ENCODE data around the gene SF3B4.
A peak's percentile ranks its signal among the peaks of the same experiment; 100 is the strongest.
"Not testable (repeated sequence)": the region's sequence is repeated elsewhere in the genome, so short reads cannot be mapped to it uniquely, and the experiment has no call there.

Gene SF3B4

DNA sequence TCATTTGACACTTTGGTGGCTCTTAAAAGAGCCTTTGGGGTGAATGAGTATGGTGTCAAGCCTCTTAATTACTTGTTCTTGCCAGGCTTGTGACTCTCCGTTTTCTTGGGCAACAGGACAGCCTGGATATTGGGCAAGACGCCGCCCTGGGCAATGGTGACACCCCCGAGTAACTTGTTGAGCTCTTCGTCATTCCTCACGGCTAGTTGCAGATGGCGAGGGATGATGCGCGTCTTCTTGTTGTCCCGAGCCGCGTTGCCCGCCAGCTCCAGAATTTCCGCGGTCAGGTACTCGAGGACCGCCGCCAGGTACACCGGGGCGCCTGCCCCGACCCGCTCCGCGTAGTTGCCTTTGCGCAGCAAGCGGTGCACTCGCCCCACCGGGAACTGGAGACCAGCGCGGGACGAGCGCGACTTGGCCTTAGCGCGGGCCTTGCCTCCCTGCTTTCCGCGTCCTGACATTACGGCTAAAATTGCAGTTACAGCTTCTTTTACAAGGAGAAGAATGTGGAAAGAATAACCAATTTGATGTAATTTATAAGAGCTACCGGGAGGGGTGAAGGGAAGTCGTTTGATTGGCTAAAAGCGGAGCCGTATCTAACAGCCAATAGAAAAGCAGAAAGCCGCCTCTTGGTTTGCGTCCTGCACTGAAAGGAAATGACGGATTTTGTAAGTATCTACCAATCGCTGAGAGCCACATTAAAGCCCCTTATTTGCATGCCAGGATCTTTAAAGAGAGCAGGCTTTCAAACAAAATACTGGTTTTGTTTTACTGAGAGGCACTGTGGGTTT is 40.0 kb downstream of the SF3B4 start:
- TF ChIP-seq, protein P1, sequence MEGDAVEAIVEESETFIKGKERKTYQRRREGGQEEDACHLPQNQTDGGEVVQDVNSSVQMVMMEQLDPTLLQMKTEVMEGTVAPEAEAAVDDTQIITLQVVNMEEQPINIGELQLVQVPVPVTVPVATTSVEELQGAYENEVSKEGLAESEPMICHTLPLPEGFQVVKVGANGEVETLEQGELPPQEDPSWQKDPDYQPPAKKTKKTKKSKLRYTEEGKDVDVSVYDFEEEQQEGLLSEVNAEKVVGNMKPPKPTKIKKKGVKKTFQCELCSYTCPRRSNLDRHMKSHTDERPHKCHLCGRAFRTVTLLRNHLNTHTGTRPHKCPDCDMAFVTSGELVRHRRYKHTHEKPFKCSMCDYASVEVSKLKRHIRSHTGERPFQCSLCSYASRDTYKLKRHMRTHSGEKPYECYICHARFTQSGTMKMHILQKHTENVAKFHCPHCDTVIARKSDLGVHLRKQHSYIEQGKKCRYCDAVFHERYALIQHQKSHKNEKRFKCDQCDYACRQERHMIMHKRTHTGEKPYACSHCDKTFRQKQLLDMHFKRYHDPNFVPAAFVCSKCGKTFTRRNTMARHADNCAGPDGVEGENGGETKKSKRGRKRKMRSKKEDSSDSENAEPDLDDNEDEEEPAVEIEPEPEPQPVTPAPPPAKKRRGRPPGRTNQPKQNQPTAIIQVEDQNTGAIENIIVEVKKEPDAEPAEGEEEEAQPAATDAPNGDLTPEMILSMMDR (conservative IDR thresholded peaks at IDR 0.05; ENCODE audit: low read depth, low read length): no peak
- Histone ChIP-seq H3K4me2 (peak overlapping the region; percentile 86), H2AFZ (ENCODE audit: low read depth) (no peak overlapping the region)

DNA sequence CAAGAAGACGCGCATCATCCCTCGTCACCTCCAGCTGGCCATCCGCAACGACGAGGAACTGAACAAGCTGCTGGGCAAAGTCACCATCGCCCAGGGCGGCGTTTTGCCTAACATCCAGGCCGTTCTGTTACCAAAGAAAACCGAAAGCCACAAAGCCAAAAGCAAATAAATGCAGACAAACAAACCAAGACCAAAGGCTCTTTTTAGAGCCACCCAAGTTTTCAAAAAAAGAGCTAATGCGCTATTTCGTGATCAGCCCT is 40.5 kb downstream of the SF3B4 start:
- not testable (repeated sequence) for H3K27me3 ChIP-seq (ENCODE audit: insufficient read depth, low read depth); H2AFZ ChIP-seq (ENCODE audit: low read depth); H4K20me1 ChIP-seq (ENCODE audit: insufficient read depth); H3K36me3 ChIP-seq (ENCODE audit: insufficient read depth)
- Histone ChIP-seq H3K79me2 (ENCODE audit: insufficient read depth, low read depth) (peaks cover 49% of the 10 kb centered on the region), H3K4me2 (peak overlapping the region; percentile 86), H3K9ac (peak overlapping the region; percentile 92), H3K27ac (peak overlapping the region; percentile 92), H3K4me1 (ENCODE audit: low read depth, poor library complexity, severe bottlenecking) (peaks cover 38% of the 10 kb centered on the region), H3K4me3 (IDR thresholded peaks at IDR 0.05; ENCODE audit: insufficient read depth, low read depth, low read length) (peak overlapping the region; percentile 97)

More for the DNA sequence above, 40.0 kb downstream of the SF3B4 start:
- Histone ChIP-seq H3K9ac (peak overlapping the region; percentile 92), H3K4me1 (ENCODE audit: low read depth, poor library complexity, severe bottlenecking) (peaks cover 33% of the 10 kb centered on the region), H3K79me2 (ENCODE audit: insufficient read depth, low read depth) (peaks cover 44% of the 10 kb centered on the region), H4K20me1 (ENCODE audit: insufficient read depth) (no peaks in the 10 kb centered on the region), H3K27ac (peak overlapping the region; percentile 92), H3K4me3 (IDR thresholded peaks at IDR 0.05; ENCODE audit: insufficient read depth, low read depth, low read length) (peak overlapping the region; percentile 100), H3K27me3 (ENCODE audit: insufficient read depth, low read depth) (no peaks in the 10 kb centered on the region), H3K36me3 (ENCODE audit: insufficient read depth) (no peaks in the 10 kb centered on the region)

DNA sequence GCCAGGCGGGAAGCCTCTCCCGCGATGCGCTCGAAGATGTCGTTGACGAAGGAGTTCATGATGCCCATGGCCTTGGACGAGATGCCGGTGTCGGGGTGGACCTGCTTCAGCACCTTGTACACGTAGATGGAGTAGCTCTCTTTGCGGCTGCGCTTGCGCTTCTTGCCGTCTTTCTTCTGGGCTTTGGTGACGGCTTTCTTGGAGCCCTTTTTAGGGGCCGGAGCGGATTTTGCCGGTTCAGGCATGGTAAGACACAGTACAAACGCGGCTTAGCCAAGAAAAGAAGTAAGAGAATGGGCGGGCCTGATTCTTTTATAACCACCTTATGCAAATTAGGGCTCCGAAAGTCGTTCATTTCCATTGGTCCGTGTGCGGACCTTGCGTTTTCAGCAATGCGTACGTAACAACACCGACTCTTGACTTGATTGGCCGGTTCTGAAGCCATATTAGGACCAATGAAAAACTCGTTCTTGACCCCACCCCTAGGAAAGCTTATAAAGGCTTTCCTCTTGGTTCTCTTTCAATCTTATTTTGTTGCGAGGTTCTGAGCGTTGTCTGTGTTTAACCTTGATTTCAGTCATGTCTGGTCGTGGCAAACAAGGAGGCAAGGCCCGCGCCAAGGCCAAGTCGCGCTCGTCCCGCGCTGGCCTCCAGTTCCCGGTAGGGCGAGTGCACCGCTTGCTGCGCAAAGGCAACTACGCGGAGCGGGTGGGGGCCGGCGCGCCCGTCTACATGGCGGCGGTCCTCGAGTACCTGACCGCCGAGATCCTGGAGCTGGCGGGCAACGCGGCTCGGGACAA is 41.0 kb downstream of the SF3B4 start:
- H3K79me2 ChIP-seq (ENCODE audit: insufficient read depth, low read depth): peaks cover 49% of the 10 kb centered on the region
- H3K4me2 ChIP-seq: peak overlapping the region; percentile 86
- TF ChIP-seq, protein P1 (conservative IDR thresholded peaks at IDR 0.05; ENCODE audit: low read depth, low read length): no peak; the same call in none of the 2 replicates
- H3K9ac ChIP-seq: peak overlapping the region; percentile 92
- H4K20me1 ChIP-seq (ENCODE audit: insufficient read depth): no peaks in the 10 kb centered on the region
- peak overlapping the region; percentile 92 for H3K27ac ChIP-seq
- H3K4me3 ChIP-seq (IDR thresholded peaks at IDR 0.05; ENCODE audit: insufficient read depth, low read depth, low read length): peak overlapping the region; percentile 97
- H3K36me3 ChIP-seq (ENCODE audit: insufficient read depth): no peaks in the 10 kb centered on the region
- H2AFZ ChIP-seq (ENCODE audit: low read depth): no peak overlapping the region
- peaks cover 43% of the 10 kb centered on the region for H3K4me1 ChIP-seq (ENCODE audit: low read depth, poor library complexity, severe bottlenecking)
- H3K27me3 ChIP-seq (ENCODE audit: insufficient read depth, low read depth): no peaks in the 10 kb centered on the region

DNA sequence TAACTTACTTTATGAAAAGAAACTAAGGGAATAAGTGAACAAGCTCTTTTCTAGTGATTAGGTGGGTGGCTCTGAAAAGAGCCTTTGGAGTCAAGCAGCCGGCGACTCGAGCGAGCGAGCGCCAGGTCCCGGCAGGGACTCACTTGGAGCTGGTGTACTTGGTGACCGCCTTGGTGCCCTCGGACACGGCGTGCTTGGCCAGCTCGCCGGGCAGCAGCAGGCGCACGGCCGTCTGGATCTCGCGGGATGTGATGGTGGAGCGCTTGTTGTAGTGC is 41.5 kb downstream of the SF3B4 start:
- peaks cover 54% of the 10 kb centered on the region for H3K79me2 ChIP-seq (ENCODE audit: insufficient read depth, low read depth)
- H3K27me3 ChIP-seq (ENCODE audit: insufficient read depth, low read depth); H4K20me1 ChIP-seq (ENCODE audit: insufficient read depth); H3K36me3 ChIP-seq (ENCODE audit: insufficient read depth); H2AFZ ChIP-seq (ENCODE audit: low read depth): not testable (repeated sequence)
- peak overlapping the region; percentile 72 for H3K4me2 ChIP-seq
- H3K4me1 ChIP-seq (ENCODE audit: low read depth, poor library complexity, severe bottlenecking): peaks cover 48% of the 10 kb centered on the region
- peak overlapping the region; percentile 95 for H3K4me3 ChIP-seq (IDR thresholded peaks at IDR 0.05; ENCODE audit: insufficient read depth, low read depth, low read length)
- H3K27ac ChIP-seq: peak overlapping the region; percentile 92
- H3K9ac ChIP-seq: peak overlapping the region; percentile 92

DNA sequence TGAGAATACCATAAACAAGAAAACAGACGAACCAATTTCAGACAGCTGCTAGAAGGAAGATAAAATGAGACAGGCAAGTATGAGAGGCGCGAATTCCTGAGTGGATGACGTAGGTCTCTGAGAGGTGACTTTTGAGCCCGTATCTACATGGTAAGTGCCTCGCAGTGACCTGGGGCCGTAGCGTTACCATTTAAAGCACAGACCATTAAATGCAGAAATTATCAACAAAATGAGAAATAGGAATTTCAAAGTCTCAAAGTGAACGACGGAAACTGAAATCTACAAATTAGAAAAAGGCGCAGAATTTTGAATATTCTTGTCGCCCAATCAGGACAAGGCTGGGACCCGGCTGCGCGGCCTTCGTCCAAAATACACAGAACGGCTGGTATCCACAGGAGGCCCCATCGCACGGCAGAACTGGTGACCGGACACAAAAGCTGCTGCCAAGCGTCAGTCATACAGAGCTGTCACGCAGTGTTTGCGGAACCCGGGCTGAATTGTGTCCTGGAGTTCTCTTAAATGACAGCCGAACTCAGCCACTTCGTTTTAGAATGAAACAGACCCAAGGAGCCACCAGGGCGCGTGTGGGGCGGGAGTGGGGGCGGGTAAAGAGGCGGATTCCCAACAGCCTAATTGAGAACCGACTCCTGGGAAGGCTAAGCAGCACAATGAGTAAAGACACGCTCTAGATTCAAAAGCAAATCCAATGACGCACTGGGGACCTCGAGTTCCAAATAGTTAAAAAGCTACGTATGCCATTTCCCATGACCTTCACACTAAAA is 42.1 kb downstream of the SF3B4 start:
- Histone ChIP-seq H4K20me1 (ENCODE audit: insufficient read depth) (no peaks in the 10 kb centered on the region), H3K9ac (peak overlapping the region; percentile 92), H3K4me3 (IDR thresholded peaks at IDR 0.05; ENCODE audit: insufficient read depth, low read depth, low read length) (peak overlapping the region; percentile 95), H3K27me3 (ENCODE audit: insufficient read depth, low read depth) (no peaks in the 10 kb centered on the region), H2AFZ (ENCODE audit: low read depth) (no peak overlapping the region), H3K4me1 (ENCODE audit: low read depth, poor library complexity, severe bottlenecking) (peaks cover 48% of the 10 kb centered on the region), H3K27ac (peak overlapping the region; percentile 92), H3K4me2 (peak overlapping the region; percentile 72), H3K79me2 (ENCODE audit: insufficient read depth, low read depth) (peaks cover 55% of the 10 kb centered on the region), H3K36me3 (ENCODE audit: insufficient read depth) (no peaks in the 10 kb centered on the region)
- TF ChIP-seq, protein P1 (conservative IDR thresholded peaks at IDR 0.05; ENCODE audit: low read depth, low read length): no peak; the same call in 1 of the 2 replicates

Data from KMS-11 (cell line).